ENCODE results near the gene MEIS1. TPM values are rescaled to one million over a fixed set of nuclear protein-coding genes. Genes with fewer than 3 reads are reported as not detected.

Gene MEIS1
- total RNA-seq, 1 experiment from 2014 or later: 11.5 TPM

- no TSS peak for BruUV-seq (replicated peaks)
- Mint-ChIP-seq H3K9me3 (ENCODE audit: low read depth, unreplicated experiment) (no peaks in the 10 kb centered on the region), H3K36me3 (ENCODE audit: insufficient read depth, unreplicated experiment) (no peaks in the 10 kb centered on the region), H3K27me3 (ENCODE audit: unreplicated experiment) (no peaks in the 10 kb centered on the region), H3K4me3 (ENCODE audit: low read depth, unreplicated experiment) (no peak overlapping the region), H3K4me1 (ENCODE audit: low read depth, unreplicated experiment) (no peaks in the 10 kb centered on the region), H3K27ac (ENCODE audit: unreplicated experiment) (no peak overlapping the region)
- no peak for DNase-seq
- TF ChIP-seq, protein P1, sequence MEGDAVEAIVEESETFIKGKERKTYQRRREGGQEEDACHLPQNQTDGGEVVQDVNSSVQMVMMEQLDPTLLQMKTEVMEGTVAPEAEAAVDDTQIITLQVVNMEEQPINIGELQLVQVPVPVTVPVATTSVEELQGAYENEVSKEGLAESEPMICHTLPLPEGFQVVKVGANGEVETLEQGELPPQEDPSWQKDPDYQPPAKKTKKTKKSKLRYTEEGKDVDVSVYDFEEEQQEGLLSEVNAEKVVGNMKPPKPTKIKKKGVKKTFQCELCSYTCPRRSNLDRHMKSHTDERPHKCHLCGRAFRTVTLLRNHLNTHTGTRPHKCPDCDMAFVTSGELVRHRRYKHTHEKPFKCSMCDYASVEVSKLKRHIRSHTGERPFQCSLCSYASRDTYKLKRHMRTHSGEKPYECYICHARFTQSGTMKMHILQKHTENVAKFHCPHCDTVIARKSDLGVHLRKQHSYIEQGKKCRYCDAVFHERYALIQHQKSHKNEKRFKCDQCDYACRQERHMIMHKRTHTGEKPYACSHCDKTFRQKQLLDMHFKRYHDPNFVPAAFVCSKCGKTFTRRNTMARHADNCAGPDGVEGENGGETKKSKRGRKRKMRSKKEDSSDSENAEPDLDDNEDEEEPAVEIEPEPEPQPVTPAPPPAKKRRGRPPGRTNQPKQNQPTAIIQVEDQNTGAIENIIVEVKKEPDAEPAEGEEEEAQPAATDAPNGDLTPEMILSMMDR (IDR thresholded peaks at IDR 0.05; ENCODE audit: unreplicated experiment): no peak
- CTCF ChIA-PET: no interaction called here
- intact Hi-C loops (cut with micrococcal nuclease; ENCODE audit: unreplicated experiment): no loop called here
These were observed 96.6 kb downstream of the MEIS1 start for GRCh38 chr2:66531567-66531966.

DNA sequence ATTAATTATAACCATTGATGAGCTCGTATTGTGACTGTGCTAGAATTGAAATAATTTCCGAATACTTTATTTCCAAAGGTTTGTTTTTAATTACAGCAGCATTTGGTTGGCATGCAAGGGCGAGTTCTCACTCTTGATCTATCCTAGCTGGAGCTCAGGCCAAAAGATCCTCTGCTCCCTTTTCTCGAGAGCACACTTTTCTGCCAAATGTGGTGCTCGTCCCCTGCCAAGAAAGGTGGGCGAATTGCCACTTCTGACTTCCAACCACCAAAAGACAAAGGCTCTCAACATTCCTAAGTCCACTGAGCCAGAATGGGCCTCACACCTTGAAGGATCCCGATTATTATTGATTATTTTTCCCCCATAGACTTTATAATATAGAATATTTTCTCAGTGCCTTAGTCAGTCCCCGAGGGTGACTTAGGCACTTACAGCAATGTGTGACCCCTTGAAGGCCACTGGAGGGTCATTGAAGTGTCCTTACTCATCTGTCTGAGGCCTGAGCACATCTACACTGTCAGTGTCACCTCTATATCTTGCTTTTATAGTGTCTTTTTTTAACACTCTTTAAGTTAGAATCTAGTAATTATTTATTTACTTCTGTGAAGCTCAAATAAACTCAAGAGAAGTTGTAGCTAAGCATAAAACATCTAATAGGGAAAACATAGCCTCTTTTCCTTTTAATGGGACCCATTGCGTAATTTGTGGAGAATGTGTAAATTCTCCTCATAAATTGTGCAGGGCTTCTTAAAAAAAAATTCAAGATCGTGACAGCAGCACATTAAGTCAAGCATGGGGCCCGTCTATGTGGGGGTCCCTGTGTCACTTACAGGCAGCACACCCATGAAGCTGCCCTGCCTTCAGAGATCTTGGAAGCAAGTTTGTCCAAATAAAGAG, 98.3 kb downstream of the MEIS1 start:
- Mint-ChIP-seq H3K27ac (ENCODE audit: unreplicated experiment) (no peak overlapping the region), H3K9me3 (ENCODE audit: low read depth, unreplicated experiment) (no peaks in the 10 kb centered on the region), H3K36me3 (ENCODE audit: insufficient read depth, unreplicated experiment) (no peaks in the 10 kb centered on the region), H3K4me1 (ENCODE audit: low read depth, unreplicated experiment) (no peaks in the 10 kb centered on the region), H3K4me3 (ENCODE audit: low read depth, unreplicated experiment) (no peak overlapping the region), H3K27me3 (ENCODE audit: unreplicated experiment) (no peaks in the 10 kb centered on the region)
- intact Hi-C loops (cut with micrococcal nuclease; ENCODE audit: unreplicated experiment): no loop called here
- no peak for DNase-seq
- TF ChIP-seq, protein P1 (IDR thresholded peaks at IDR 0.05; ENCODE audit: unreplicated experiment): no peak
- no TSS peak for BruUV-seq (replicated peaks)
- CTCF ChIA-PET: interaction anchor here (1.1 kb wide), 1 partner anchor 440 kb away, joined by 3 read pairs; no protein-coding TSS in a partner anchor

DNA sequence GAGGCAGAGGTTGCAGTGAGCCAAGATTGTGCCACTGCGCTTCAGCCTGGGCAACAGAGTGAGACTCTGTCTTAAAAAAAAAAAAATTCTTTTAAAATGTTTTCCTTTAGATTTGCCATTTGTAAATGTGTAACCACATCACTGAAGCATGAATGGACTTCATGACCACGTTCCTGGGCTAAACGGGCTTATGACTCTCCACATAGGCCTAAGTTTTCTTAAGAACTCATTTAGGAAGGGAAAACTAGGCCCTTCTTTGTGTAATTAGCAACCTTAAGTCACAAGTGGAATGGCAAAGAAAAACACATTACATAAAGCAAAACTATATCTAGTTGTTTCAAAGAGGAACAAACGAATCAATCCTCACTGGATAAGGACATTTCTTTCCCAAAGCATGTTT, 99.5 kb downstream of the MEIS1 start:
- Mint-ChIP-seq H3K4me1 (ENCODE audit: low read depth, unreplicated experiment) (no peaks in the 10 kb centered on the region), H3K27ac (ENCODE audit: unreplicated experiment) (no peak overlapping the region)

DNA sequence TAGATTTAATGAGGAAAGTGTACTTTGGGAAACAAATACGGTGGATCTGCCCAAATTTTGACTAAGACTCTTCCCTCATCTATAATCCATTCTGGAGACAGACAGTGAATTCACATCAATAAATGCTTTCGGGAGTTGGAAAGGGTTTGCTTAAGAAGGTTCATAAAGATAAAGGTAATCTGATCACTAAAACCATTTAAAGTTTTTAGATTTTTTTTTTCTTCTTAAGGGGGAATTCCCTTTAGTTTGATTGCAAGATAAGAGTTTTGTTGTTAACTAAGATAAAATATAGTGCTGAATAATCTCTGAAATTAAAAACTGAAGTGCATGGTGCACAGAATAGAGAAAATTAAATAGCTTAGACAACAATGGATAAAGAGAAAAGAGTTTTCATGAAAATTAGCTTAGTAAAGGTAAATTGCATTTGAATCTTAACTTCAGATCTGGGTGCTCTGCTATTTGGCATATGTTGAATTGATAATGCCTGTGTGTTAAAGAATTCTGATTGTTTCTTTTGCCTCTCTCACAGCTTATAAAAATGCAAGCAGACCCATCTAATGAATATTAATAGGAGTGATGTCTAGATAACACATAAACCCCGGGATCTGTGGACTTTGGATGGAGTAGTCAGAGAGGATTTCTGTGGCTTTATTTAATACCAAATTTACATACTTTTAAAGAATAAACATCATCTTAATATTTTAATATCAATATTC, 100.8 kb downstream of the MEIS1 start:
- intact Hi-C loops (cut with micrococcal nuclease; ENCODE audit: unreplicated experiment): no loop called here
- Mint-ChIP-seq H3K4me1 (ENCODE audit: low read depth, unreplicated experiment) (no peaks in the 10 kb centered on the region), H3K9me3 (ENCODE audit: low read depth, unreplicated experiment) (no peaks in the 10 kb centered on the region), H3K4me3 (ENCODE audit: low read depth, unreplicated experiment) (no peak overlapping the region), H3K27me3 (ENCODE audit: unreplicated experiment) (no peaks in the 10 kb centered on the region), H3K36me3 (ENCODE audit: insufficient read depth, unreplicated experiment) (no peaks in the 10 kb centered on the region), H3K27ac (ENCODE audit: unreplicated experiment) (no peak overlapping the region)
- BruUV-seq (replicated peaks): no TSS peak
- no peak for DNase-seq
- TF ChIP-seq, protein P1 (IDR thresholded peaks at IDR 0.05; ENCODE audit: unreplicated experiment): no peak
- CTCF ChIA-PET: no interaction called here

More for the DNA sequence above, 99.5 kb downstream of the MEIS1 start:
- DNase-seq: no peak
- intact Hi-C loops (cut with micrococcal nuclease; ENCODE audit: unreplicated experiment): no loop called here
- H3K9me3 Mint-ChIP-seq (ENCODE audit: low read depth, unreplicated experiment): no peaks in the 10 kb centered on the region
- BruUV-seq (replicated peaks): no TSS peak
- no peak overlapping the region for H3K4me3 Mint-ChIP-seq (ENCODE audit: low read depth, unreplicated experiment)
- TF ChIP-seq, protein P1 (IDR thresholded peaks at IDR 0.05; ENCODE audit: unreplicated experiment): no peak
- H3K36me3 Mint-ChIP-seq (ENCODE audit: insufficient read depth, unreplicated experiment): no peaks in the 10 kb centered on the region
- H3K27me3 Mint-ChIP-seq (ENCODE audit: unreplicated experiment): no peaks in the 10 kb centered on the region
- CTCF ChIA-PET: interaction anchor here (1.1 kb wide), 1 partner anchor 441 kb away, joined by 3 read pairs; no protein-coding TSS in a partner anchor

Measured in Calu3 (cell line).